Mucosa of stomach (tissue), 1 donor: ENCODE measurements around the gene RFX5.
"Not testable (repeated sequence)": the region's sequence is repeated elsewhere in the genome, so short reads cannot be mapped to it uniquely, and the experiment has no call there.

Experiments used
- H3K27me3 ChIP-seq: one replicate; pipeline ENCODE4 v1.7.0; 2013; ENCODE audit warnings: mild to moderate bottlenecking, low read length; ENCODE audit not compliant: control insufficient read depth, insufficient read depth
- H3K36me3 ChIP-seq: one replicate; pipeline ENCODE4 v1.7.0; 2013; ENCODE audit warnings: low read length; ENCODE audit not compliant: control insufficient read depth, insufficient read depth
- H3K4me1 ChIP-seq: one replicate; pipeline ENCODE4 v1.7.0; 2013; ENCODE audit warnings: mild to moderate bottlenecking, low read length; ENCODE audit not compliant: control insufficient read depth, insufficient read depth
- H3K4me3 ChIP-seq: one replicate; pipeline ENCODE4 v1.7.0; 2013; ENCODE audit warnings: low read length
- H3K9ac ChIP-seq: one replicate; pipeline ENCODE4 v1.7.0; 2013; ENCODE audit warnings: mild to moderate bottlenecking, low read length, moderate library complexity
- H3K9me3 ChIP-seq: one replicate; pipeline ENCODE4 v1.7.0; 2013; ENCODE audit warnings: mild to moderate bottlenecking, low read length, moderate library complexity; ENCODE audit not compliant: control insufficient read depth
- donor health status: Pancreatic carcinoma.

Gene RFX5

DNA sequence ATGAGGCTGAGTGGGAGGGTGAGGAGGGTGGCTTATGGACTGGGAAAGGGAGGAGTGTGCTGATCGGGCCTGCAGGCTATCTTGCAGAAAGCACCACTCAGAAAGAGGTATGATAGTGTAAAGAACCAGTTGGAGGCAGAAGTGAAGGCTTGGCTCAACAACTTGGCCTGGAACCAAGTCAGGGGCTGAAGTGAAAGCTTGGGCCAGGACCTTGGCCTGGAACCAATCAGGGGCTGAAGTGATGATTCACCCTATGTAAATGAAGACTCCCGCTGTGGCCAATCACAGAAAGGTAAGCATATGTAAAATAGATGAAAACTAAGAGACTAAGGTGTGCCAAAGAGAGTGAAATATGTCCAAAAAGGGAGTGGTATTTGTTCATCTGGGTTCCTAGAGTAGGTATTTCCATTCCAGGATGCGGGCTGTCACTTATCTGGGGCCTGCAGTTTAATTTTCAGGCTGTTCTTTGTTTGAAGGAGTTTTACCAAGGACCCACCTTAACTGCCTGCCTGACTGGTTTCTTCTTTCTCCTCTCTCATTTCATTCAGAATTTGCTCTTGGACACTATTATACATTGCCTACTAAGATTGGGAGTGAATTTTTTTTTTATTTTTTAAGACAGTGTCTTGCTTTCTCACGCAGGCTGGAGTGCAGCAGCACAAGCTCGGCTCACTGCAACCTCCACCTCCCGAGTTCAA, 5.1 kb upstream of the RFX5 start:
- H3K9ac ChIP-seq = no peak overlapping the region
- H3K9me3 ChIP-seq = no peaks in the 10 kb centered on the region
- peaks cover 5% of the 10 kb centered on the region for H3K4me1 ChIP-seq
- no peaks in the 10 kb centered on the region for H3K36me3 ChIP-seq
- no peak overlapping the region for H3K4me3 ChIP-seq
- no peaks in the 10 kb centered on the region for H3K27me3 ChIP-seq

DNA sequence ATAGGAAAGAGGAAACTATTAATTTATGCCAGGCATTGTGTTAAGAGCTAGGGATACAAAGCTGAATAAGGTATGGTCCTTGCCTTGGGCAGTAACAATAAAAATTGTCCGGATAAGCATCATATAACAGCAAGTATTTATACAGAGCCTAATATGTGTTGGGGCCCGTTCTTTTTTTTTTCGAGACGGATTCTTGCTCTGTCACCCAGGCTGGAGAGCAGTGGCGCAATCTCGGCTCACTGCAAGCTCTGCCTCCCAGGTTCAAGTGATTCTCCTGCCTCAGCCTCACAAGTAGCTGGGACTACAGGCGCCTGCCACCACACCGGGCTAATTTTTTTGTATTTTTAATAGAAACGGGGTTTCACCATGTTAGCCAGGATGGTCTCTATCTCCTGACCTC, 3.3 kb upstream of the RFX5 start:
- H3K36me3 ChIP-seq, H3K27me3 ChIP-seq, H3K4me3 ChIP-seq, H3K9me3 ChIP-seq, H3K9ac ChIP-seq: not testable (repeated sequence)
- peaks cover 14% of the 10 kb centered on the region for H3K4me1 ChIP-seq

DNA sequence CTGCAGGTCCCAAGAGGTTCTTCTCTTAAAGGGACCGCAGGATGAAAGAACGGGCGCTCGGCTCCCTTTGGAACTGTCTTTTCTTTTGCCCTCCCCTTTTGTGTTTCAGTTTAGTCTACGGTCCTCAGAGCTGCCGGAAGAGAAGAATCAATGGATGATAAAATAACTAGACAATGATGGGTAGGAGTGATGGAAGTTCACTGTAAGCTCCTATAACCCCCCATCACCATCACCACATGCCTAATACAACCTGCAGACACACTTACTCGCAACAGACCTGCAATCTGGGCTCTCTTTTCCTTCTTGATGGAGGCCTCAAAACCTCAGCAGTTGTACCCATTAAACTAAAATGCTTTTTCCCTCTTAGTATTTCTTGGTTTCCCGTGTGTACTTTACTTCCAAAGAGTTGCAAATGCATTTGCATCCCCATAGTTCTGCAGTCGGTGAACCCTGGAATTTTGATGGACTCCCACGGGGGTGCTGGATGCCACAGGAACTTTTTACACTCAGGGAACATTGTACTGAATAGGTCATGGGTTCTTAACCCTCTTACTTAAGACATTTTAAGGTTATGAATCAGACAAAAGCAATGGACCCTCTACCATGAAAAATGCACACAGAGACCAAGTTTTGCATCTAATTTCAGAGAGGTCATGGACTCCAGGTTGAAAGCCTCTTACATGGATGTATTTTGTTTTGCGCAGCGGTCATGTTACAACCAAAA, 633 bp upstream of the RFX5 start:
- Histone ChIP-seq H3K9ac (peak overlapping the region; percentile 86), H3K9me3 (no peaks in the 10 kb centered on the region), H3K36me3 (no peaks in the 10 kb centered on the region), H3K27me3 (no peaks in the 10 kb centered on the region), H3K4me3 (peak overlapping the region; percentile 65), H3K4me1 (peaks cover 14% of the 10 kb centered on the region)

DNA sequence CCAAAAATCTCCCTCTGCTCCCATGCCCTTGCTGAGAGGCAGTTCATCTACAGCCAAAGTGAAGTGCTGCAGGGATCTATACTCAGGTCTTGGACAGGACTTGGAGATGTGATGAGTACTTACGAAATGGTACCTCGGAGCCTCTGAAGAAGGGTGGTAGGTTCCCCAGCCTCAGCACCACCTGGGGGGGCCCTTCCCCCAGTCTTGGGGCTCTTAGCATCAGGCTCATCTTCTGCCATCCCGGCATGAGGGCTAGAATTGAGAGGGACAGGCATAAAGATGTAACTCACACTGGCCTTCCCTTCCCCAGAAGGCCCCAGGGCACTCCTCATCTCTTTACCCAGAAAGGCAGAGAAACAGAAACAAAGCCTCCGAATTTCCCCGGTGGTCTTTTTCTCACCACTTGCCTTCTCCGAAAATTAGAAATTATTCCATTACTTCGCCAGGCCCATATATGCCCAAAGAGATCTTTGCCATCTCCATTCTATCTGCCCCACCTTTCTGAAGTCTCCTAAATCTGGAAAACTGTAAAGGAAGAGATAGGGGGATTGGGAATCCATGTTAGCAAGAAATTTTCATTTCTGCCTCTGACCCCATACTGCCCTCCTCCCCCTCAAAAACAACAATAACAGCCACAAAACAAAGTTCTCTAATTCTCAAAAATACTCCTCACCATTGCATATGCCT, 827 bp downstream of the RFX5 start:
- H3K4me1 ChIP-seq = peaks cover 14% of the 10 kb centered on the region
- H3K36me3 ChIP-seq = no peaks in the 10 kb centered on the region
- no peaks in the 10 kb centered on the region for H3K9me3 ChIP-seq
- H3K27me3 ChIP-seq = no peaks in the 10 kb centered on the region
- H3K9ac ChIP-seq = peak overlapping the region; percentile 86
- peak overlapping the region; percentile 65 for H3K4me3 ChIP-seq

DNA sequence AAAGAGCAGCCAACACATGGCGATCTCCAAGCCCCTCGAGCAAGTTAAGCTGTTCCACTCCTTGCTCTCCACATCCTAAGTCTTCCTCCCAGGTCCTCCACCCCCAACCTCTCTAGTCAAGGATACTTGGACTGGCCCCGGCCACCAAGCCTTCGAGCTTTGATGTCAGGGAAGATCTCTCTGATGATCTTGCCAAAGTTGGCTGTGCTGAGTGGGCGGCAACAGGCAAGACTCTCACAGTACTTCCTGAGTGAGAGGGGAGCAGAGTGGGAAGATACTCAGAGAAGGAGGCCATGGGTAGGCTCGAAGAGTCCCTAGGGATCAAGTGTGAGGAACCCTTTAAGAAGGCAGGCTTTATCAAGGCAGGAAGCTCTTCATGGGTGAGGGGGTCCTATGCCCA, 2.8 kb downstream of the RFX5 start:
- no peak overlapping the region for H3K9ac ChIP-seq
- H3K9me3 ChIP-seq = no peaks in the 10 kb centered on the region
- no peaks in the 10 kb centered on the region for H3K27me3 ChIP-seq
- H3K36me3 ChIP-seq = no peaks in the 10 kb centered on the region
- H3K4me1 ChIP-seq = peaks cover 14% of the 10 kb centered on the region
- H3K4me3 ChIP-seq = no peak overlapping the region

DNA sequence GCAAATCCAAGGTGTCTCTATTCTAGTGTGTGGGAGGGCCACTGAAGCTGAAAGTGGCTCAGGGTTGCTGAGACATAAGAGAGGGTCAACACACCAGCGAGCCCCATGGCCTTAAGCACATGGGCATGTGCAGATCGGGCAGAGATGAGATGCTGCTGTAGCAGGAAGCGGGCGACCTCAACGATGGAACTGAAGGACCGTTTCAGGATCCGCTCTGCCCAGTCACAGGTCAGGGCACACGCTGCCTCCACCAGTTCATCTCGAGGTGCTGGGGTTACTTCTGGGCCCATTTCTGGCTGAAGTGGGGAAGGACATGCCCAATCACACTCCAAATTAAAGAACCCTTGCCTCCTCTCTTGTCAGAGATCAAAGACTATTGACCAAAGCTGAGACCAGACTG, 3.5 kb downstream of the RFX5 start:
- Histone ChIP-seq H3K27me3 (no peaks in the 10 kb centered on the region), H3K9ac (no peak overlapping the region), H3K36me3 (no peaks in the 10 kb centered on the region), H3K4me3 (no peak overlapping the region), H3K4me1 (peaks cover 14% of the 10 kb centered on the region), H3K9me3 (no peaks in the 10 kb centered on the region)

DNA sequence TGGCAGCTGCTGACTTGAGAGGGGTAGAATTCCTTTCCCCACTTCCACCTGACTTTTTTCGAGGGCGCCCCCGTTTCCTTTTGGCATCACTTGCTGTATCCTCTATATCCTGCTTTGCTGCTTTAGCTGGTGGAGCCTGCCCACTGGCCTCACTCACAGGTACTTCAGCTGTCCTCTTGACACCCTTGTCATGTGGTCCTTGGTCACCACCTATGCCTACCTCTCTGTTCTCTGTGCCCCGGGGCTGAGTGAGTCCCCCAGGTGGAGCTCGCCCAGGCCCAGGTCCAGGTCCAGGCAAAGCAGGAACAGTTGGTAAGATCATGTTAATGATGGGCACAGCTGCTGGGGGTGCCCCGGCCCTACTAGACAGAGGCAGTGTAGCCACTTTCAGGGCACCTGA, 4.5 kb downstream of the RFX5 start:
- H3K27me3 ChIP-seq = no peaks in the 10 kb centered on the region
- no peaks in the 10 kb centered on the region for H3K9me3 ChIP-seq
- peaks cover 11% of the 10 kb centered on the region for H3K4me1 ChIP-seq
- no peaks in the 10 kb centered on the region for H3K36me3 ChIP-seq
- no peak overlapping the region for H3K9ac ChIP-seq
- H3K4me3 ChIP-seq = no peak overlapping the region

DNA sequence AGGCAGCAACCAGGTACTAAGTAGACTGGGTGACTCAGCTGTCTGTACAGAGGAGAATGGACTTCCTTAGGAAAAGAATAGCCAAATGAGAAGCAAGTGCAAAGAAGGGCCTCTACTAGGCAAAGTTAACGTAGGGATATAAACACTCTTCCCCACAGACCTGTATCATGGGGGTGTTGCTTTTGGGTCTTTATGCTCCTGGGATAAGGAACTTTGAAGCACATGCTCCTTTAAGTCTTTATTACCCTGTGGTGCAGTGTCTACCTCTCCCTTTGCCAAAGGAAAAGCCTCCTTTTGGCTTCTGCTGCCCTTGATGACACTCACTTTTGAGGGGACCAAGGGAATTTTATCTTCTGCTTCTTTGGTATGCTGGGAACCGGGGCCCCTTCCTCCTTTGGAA, 5.0 kb downstream of the RFX5 start:
- Histone ChIP-seq H3K4me1 (peaks cover 9% of the 10 kb centered on the region), H3K27me3 (no peaks in the 10 kb centered on the region), H3K4me3 (no peak overlapping the region), H3K36me3 (no peaks in the 10 kb centered on the region), H3K9ac (no peak overlapping the region), H3K9me3 (no peaks in the 10 kb centered on the region)

DNA sequence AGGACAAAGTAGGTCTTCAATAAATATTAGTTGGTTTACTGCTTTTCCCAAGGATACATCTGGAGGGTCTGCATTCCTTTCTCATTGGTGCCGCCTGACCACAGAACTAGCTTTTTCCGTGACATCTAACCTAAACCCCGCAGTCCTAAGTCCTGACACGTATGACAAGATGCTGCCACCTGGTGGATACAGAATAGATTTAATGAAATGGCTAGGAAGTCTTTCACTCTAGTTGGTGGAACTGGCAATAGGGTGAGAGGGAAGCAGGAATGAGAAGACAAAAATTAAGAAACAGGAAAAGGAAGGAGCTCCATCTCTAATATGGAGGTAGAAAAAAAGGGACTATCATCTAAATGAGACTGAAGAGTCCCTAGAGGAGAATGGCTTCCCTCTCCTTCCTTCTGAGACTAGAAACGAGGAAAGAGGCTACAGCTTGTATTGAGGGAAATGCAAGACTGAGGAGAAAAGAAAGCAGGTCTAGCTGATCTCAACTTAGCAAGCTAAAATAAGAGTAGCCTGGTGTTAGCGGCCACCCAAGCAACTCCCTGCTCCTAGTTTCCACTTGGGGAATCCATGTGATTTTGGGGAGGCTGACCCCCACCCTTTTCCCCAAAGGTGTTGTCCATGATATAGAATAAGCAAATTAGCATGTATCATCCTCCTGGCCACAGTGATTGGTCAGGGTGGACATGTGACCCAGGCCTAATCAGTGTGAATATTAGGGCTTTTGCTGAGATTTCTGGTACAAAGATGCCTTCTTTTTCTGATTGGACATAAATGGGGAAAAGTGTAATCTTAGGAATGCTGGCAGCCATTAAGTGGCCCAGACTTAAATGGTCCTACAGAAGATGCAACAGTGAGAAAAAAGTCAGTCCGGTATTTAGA, 5.9 kb downstream of the RFX5 start:
- H3K4me1 ChIP-seq = peaks cover 5% of the 10 kb centered on the region
- no peaks in the 10 kb centered on the region for H3K36me3 ChIP-seq
- H3K9ac ChIP-seq = no peak overlapping the region
- H3K4me3 ChIP-seq = no peak overlapping the region
- no peaks in the 10 kb centered on the region for H3K9me3 ChIP-seq
- no peaks in the 10 kb centered on the region for H3K27me3 ChIP-seq

DNA sequence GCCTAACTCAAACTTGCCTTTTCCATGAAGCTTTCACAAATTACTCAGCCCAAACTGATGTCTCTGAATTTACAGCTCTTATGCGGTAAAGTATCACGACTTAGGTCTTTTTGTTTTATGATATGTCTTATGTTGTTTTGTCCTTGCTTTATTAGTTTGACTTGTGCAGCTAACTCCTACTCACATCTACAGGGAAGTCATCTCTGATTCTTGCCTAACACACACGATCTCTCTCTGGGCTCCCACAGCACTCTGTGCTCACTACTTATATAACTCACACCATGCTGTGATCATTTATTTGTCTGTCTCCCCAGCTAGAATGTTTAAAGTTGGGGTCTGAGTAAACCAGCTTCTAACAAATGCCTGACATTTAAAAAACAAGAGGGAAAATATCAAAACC, 10.5 kb downstream of the RFX5 start:
- H3K4me3 ChIP-seq = no peak overlapping the region
- no peaks in the 10 kb centered on the region for H3K9me3 ChIP-seq
- no peak overlapping the region for H3K9ac ChIP-seq
- H3K27me3 ChIP-seq = no peaks in the 10 kb centered on the region
- no peaks in the 10 kb centered on the region for H3K4me1 ChIP-seq
- H3K36me3 ChIP-seq = no peaks in the 10 kb centered on the region

DNA sequence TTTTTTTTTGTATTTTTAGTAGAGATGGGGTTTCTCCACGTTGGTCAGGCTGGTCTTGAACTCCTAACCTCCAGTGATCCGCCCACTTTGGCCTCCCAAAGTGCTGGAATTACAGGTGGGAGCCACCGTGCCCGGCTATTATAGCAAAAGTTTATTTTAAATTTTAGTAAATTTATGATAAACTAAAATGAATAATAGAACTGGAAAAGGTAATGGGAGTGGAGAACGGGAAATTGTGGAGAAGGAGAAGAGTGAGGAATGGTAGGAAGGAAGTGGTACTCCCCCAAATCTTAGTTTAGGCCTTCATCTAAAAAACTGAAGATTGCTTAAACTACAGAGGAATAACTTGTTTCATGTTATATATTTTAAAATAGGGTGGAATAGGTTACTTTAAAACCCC, 12.2 kb downstream of the RFX5 start:
- Histone ChIP-seq H3K4me1 (no peaks in the 10 kb centered on the region), H3K9ac (no peak overlapping the region), H3K27me3 (no peaks in the 10 kb centered on the region)

More for the DNA sequence above, 12.2 kb downstream of the RFX5 start:
- Histone ChIP-seq H3K9me3 (no peaks in the 10 kb centered on the region), H3K36me3 (no peaks in the 10 kb centered on the region), H3K4me3 (no peak overlapping the region)
